Amniotic epithelial cell (primary cell): ENCODE results near the gene CRELD1.
A peak's percentile ranks its signal among the peaks of the same experiment; 100 is the strongest.

ENCODE experiments used
- DNase-seq: peaks from one replicate; pipeline ENCODE4 v3.0.0-alpha.2; 2010; ENCODE audit warnings: low read depth

CRELD1 gene

DNA sequence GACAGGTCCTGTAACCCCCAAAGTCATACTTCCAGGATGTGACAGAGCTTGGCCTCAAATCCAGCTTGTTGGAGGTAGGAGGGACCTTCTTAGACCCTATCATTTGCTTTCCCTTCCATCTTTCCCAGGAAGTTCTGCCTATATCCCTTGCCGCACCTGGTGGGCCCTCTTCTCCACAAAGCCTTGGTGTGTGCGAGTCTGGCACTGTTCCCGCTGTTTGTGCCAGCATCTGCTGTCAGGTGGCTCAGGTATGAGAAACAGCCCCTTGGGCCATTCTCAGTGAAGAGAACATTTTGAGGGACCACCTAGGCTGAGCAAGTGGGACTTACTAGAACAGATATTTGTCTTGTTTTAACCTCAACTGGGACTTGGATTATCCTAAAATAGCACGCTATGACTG, 29.7 kb upstream of the CRELD1 start:
- DNase-seq: no peak

DNA sequence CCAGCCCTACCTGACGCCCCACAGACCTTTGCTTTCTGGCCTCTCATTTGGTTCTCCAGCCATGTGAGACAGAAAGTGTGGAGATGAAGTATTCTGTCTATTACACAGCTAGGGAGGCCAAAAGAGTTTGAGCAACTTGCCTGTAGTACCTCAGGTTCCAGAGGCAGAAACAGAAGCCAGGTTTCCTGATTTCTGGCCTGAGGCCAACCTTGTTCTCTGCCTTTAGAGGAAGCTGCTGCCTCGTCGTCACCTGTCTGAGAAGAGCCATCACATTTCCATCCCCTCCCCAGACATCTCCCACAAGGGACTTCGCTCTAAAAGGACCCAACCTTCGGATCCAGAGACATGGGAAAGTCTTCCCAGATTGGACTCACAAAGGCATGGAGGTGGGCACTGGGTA, 27.2 kb upstream of the CRELD1 start:
- DNase-seq: no peak

DNA sequence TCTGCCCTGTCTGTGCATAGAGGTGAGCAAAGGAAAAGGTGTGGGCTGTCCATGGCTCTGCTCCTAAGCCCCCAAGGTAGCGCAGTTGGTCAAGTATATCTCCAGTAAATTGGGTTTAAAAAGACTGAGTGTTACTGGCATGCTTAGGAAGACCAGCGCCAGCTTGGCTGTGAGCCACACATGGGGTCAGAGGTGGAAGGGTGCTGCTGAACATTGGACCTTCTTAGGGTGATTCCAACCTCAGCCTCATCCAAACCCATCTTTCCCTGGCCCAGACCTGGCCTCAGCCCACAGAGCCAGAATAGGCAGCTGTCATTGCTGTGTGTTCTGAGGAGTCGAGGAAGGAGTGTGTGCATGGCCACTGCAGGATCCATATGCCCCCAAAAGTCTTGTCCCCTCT, 25.3 kb upstream of the CRELD1 start:
- DNase-seq: no peak

DNA sequence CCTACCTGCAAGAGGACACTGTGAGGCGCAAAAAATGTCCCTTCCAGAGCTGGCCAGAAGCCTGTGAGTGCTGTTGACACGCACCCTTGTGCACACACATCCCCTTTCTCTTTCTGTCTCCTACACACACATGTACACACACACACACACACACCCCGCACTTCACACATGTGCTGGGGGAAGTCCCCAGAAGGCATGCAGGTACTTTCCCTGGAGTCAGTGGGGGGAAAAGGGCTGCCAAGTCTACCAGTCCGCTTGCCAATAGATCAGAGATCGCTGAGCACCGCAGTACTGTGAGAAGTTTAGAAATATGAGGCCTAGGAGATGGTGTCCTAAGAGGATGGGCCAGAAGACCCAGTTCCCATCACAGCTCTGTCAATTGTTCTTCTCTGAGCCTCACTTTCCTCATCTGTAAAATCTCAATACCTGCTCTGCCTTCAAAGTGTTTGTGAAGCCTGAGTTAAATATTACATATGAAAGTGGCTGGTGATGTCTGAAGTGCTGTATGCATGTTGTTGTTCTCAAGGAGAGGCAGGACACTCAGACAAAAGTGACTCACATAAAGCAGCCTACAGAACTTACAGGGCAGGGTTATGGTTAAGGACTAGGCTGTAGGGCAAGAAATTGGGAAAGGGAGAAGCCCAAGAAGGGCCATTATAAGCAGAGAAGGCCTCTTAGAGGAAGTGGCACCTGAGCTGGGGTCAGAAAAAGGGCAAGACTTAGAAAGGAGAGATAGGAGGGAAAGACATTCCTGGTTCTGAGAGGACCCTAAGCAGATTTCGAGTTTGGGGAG, 24.2 kb upstream of the CRELD1 start:
- DNase-seq: peak; percentile 28

DNA sequence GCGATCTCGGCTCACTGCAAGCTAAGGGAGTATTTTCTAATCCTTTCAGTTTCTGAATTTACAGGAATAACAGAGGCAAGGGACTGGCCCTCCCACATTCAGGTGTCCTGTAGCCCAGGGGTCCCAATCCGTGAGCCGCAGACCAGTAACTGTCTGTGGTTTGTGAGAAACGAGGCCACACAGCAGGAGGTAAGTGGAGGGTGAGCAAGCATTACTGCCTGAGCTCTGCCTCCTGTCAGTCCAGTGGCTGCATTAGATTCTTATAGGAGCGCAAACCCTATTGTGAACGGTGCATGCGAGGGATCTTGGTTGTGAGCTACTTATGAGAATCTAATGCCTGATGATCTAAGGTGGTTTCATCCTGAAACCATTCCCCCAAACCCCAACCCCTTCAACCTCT, 21.8 kb upstream of the CRELD1 start:
- peak; percentile 36 for DNase-seq

DNA sequence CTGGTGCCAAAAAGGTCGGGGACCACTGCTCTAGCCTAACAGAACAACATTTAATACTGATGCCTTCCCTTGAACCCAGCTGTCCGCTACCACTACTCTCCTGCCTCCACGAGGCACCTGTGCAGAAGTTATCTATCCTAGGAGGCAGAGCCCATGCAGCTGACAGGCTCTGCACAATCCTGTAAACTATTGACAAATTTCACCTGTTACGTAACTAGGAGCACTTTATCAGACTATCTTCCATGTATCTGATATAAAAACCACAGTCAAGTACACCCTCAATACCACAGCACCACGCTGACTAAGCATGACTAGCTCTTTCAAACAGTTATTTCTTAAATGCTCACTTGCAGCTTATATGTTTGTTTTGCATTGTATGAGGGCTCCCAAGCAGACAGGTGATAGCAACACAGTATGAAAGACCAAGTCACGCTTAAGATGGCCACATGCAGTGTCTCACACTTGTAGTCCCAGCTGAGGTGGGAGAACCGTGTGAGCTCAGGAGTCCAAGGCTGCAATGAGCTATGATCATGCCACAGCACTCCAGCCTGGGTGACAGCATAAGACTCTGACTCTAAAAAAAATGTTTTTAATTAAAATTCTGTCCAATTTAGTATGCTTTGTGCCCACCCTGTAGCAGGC, 21.2 kb upstream of the CRELD1 start:
- DNase-seq: peak; percentile 96

DNA sequence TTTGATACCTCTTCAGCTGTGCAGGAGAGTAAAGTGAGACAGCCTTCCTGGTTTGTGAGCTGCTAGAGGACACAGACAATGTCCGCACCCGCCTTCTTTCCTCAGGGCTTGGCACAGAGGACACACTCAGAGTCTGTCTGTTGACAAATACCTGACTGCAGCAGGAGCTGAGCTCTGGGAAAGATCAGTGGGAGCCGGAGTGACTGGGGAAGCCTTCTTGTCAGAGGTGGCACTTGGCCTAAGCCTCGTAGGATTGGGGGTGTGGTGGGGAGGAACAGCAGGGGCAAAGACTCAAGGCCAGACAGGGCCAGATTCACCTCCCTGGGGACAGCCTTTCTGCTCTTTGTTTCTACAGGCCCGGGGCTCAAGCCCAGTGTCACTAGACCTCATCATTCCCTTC, 20.0 kb upstream of the CRELD1 start:
- no peak for DNase-seq

DNA sequence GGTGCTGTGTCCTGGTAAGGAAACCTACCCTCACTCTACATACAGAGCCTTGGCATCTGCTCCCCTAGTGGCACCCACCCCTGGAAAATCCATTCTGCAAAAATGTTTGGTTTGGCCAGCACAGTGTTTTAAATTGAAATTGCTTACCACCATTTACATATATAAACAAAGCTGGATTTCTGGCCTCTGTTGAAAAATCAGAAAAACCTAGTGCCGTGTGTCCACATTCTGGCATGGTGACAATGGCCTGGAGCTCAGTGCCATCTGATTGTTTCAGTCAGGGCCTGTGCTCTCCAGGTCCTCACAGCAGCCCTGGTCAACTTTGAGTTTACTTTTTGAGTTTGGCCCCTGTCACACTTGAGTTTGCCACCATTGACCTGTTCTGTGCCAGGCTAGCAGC, 19.6 kb upstream of the CRELD1 start:
- DNase-seq: no peak

DNA sequence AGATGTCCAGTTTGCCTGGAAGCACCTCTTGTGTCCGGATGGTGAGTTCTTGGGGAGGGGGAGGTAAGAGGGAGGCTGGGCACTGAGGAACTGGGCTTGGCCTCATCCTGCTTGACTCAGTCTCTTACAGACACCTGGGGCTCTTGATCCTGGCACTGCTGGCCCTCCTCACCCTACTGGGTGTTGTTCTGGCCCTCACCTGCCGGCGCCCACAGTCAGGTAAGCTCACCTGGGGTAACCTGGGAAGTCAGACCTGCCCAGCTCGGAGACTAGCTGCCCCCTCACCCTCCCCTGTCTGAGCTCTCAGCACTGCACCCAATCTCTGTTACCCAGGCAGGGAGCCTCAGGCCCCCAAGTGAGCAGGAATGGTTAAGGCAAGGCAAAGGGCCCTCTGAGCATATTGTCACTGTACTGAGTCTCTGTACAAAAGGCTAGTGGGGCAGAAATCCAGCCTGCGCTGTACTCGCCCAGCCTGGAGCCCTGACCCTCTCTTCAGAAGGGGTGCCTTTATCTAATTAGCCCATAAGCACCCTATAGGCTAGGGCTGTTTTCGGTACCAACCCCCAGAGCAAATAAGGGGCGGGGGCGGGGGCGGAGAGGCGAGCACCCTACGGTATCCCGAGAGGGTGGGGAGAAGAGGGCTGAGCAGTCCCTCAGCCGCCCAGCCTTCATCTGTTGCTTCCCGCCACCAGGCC, 18.9 kb upstream of the CRELD1 start:
- no peak for DNase-seq

DNA sequence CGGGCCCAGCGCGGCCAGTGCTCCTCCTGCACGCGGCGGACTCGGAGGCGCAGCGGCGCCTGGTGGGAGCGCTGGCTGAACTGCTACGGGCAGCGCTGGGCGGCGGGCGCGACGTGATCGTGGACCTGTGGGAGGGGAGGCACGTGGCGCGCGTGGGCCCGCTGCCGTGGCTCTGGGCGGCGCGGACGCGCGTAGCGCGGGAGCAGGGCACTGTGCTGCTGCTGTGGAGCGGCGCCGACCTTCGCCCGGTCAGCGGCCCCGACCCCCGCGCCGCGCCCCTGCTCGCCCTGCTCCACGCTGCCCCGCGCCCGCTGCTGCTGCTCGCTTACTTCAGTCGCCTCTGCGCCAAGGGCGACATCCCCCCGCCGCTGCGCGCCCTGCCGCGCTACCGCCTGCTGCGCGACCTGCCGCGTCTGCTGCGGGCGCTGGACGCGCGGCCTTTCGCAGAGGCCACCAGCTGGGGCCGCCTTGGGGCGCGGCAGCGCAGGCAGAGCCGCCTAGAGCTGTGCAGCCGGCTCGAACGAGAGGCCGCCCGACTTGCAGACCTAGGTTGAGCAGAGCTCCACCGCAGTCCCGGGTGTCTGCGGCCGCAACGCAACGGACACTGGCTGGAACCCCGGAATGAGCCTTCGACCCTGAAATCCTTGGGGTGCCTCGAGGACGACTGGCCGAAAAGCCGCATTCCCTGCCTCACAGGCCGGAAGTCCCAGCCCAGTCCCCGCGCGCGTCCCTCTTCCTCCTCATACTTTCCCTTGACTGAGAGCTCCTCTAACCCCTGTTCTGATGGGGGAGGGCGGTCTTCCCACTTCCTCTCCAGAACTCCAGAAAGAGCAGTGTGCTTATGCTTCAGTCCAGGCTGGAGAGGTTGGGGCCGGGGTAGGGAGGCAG, 18.1 kb upstream of the CRELD1 start:
- peak; percentile 45 for DNase-seq

DNA sequence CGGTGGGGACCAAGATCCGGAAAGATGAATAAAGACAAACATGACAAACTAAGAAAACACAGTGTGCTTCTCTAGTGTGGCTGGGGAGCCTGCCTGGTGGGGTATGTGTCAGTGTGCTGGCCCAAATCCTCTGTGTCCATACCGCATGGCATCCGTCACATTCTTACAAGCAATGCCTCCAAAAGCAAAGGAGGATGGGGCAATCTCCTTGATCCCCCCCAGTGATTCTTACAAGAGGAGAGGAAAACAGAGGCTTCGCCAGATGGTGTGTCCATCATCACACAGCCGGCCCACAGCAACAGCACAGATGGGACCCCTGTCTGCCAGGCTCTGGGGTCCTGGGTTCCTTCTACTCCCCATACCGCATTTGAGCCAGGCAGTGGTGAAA, 17.3 kb upstream of the CRELD1 start:
- peak; percentile 49 for DNase-seq

DNA sequence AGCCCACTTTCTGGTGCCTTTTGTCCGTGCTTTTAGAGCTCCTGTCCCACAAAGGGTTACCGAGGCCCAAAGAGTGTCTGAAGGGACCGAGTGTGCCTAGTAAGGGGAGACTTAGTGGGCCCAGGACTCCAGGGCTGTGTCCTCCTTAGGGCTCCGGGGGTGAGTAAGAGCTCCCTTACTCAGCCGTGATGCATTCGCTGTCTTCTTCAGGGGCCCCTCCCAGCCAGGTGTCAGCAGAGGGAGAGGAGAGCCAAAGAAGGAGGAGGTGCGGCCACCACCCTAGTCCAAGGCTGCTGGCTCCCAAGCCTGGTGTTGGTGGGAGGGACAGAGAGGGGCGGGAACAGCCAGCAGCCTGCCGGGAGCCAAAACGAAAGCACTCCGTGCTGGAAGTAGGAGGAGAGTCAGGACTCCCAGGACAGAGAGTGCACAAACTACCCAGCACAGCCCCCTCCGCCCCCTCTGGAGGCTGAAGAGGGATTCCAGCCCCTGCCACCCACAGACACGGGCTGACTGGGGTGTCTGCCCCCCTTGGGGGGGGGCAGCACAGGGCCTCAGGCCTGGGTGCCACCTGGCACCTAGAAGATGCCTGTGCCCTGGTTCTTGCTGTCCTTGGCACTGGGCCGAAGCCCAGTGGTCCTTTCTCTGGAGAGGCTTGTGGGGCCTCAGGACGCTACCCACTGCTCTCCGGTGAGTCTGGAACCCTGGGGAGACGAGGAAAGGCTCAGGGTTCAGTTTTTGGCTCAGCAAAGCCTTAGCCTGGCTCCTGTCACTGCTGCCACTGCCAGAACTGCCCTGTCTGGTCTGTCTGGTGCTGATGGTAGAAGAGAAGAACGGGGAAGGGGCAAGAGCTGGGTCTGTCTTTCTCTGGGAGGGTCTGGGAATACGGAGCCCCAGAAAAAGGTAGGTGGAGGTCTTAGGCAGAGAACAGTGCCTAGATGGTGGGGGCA, 16.6 kb upstream of the CRELD1 start, which contains the start of gene IL17RC:
Gene IL17RC, plus strand, starts transcription at position 365 of the 947 bp plus-strand sequence. Its CDS starts 218 bp downstream, at position 583.
- peak; percentile 76 for DNase-seq

DNA sequence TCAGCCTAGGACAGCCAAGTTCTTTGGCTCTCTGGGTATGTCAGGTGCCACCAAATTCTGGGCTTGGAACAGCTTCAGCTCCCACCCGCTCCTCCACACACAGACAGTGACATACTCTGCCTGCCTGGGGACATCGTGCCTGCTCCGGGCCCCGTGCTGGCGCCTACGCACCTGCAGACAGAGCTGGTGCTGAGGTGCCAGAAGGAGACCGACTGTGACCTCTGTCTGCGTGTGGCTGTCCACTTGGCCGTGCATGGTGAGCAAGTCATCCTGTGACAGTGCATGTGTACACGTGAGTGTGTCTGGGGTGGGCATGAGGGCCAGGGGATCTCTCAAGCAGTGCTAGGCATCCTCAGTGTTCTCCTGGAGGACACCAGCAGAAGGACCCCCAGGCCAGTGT, 15.8 kb upstream of the CRELD1 start:
- DNase-seq: no peak

DNA sequence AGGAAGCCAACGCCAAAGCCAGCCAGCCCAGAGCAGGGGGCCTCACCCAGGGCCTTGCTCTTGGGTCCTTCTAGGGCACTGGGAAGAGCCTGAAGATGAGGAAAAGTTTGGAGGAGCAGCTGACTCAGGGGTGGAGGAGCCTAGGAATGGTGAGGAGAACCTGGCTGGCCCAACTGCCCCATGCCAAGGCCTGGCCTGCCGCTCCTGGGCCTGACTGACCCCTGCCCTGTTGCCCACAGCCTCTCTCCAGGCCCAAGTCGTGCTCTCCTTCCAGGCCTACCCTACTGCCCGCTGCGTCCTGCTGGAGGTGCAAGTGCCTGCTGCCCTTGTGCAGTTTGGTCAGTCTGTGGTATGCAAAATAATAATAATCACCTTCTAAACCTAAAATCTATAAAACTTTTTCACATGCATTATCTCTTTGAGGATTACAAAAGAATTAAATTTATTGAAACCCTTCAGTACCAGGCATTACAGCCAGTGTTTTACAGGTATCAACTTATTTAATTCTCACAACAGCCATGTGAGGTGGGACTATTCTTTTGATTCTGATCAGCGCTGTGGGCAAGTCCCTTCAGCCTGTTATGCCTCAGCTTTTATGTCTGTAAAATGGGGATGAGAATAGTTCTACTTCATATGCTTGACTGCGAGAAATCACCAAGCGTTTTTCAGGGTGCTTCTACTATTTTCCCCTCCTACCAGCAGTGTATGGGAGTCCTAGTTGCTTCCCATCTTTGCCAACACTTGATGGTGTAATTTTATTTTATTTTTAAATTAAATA, 15.2 kb upstream of the CRELD1 start:
- no peak for DNase-seq

DNA sequence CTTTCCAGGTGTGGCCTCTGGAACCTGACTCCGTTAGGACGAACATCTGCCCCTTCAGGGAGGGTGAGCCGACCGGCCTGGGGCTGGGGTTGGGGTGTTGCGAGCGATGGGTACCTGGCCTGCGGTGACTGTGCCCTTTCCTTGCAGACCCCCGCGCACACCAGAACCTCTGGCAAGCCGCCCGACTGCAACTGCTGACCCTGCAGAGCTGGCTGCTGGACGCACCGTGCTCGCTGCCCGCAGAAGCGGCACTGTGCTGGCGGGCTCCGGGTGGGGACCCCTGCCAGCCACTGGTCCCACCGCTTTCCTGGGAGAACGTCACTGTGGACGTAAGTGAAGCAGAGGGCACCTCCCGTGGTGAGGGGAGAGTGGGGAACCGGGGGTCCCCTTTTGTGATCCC, 5.5 kb upstream of the CRELD1 start:
- no peak for DNase-seq

DNA sequence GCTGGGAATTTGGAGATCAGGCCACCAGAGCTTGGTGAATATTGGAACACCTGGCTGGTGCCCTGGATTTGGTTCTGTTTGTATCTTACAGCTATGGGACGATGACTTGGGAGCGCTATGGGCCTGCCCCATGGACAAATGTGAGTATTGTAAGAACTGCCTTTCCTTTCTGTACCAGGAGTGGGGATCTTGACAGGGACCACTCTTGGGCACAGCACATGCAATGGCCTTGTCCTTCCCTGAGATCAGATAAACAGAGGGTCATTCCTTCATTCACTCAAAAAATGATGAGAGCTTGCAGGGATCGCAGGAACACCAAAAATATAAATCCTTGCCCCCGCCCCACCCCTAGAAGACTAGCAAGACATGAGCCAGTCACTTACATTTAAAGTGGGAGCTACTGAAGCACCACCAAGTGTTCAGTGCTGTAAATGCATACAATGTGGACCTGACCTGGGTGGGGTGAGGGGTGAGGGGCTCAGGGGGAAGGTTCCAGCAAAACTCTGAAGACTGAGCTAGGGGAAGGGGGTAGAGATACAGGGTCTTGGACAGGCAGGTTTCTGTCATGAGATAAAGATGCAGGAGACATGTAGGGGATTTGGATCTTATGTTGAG, 2.7 kb upstream of the CRELD1 start:
- DNase-seq: peak; percentile 20

DNA sequence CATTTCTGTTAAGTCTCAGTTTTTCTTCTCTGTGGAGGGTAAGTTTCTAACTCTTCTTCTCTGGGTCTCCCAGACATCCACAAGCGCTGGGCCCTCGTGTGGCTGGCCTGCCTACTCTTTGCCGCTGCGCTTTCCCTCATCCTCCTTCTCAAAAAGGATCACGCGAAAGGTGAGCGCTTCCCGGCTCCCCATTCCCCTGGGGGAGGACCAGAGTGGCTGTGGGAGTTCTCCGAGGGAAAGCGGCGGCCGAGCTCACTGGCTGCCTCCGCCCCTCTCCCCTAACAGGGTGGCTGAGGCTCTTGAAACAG, 1.1 kb upstream of the CRELD1 start:
- DNase-seq: no peak

DNA sequence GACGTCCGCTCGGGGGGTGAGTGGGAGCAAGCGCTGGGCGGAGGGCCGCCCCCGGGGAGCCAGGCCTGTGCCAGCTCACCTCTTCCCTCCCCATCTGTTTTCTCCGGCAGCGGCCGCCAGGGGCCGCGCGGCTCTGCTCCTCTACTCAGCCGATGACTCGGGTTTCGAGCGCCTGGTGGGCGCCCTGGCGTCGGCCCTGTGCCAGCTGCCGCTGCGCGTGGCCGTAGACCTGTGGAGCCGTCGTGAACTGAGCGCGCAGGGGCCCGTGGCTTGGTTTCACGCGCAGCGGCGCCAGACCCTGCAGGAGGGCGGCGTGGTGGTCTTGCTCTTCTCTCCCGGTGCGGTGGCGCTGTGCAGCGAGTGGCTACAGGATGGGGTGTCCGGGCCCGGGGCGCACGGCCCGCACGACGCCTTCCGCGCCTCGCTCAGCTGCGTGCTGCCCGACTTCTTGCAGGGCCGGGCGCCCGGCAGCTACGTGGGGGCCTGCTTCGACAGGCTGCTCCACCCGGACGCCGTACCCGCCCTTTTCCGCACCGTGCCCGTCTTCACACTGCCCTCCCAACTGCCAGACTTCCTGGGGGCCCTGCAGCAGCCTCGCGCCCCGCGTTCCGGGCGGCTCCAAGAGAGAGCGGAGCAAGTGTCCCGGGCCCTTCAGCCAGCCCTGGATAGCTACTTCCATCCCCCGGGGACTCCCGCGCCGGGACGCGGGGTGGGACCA, 632 bp upstream of the CRELD1 start:
- DNase-seq: peak; percentile 72

DNA sequence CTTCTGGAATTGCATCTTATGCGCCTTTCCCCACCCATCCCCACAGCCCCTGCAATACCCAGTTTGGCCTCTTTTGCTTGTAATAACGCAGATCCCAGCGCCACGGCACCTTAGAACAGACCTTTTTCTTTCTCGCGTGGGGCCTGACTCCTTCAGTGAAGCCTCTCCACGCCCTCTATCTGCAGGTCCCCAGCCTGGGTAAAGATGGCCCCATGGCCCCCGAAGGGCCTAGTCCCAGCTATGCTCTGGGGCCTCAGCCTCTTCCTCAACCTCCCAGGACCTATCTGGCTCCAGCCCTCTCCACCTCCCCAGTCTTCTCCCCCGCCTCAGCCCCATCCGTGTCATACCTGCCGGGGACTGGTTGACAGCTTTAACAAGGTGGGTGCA, 594 bp downstream of the CRELD1 start:
- peak; percentile 48 for DNase-seq
